Right lobe of liver (tissue), 4 donors: ENCODE measurements around the gene PCGF6.

Source experiments
- CTCF ChIP-seq, 4 donors: fragments of 200-600 bp in 3 of 4; fragments of 450-650 bp in 1 of 4; IDR thresholded peaks; one replicate each; pipeline versions ENCODE4 v1.5.1 to v1.8.0; 2016 to 2022; ENCODE audit warnings: antibody characterized with exemption in 4 of 4, mild to moderate bottlenecking in 2 of 4
- POLR2A ChIP-seq: fragments of 450-650 bp; IDR thresholded peaks from one replicate; pipeline ENCODE4 v1.6.1; 2017; ENCODE audit warnings: antibody characterized with exemption, mild to moderate bottlenecking
- donor health status: DM: no; HTN: no; CAD: no.
- donor health status: DM: no; HTN: no; CAD: no.
- donor health status: DM: no; HTN: yes; CAD: no.

GRCh38 chr10:103280031-103280430, 70.9 kb downstream of the PCGF6 start:
- TF ChIP-seq CTCF (IDR thresholded peaks at IDR 0.05) (no peak), POLR2A (no peak)
